ENCODE data around the gene TRIM45. TPM values are rescaled to one million over a fixed set of nuclear protein-coding genes. Genes with fewer than 3 reads are reported as not detected.
"Not testable (repeated sequence)": the region's sequence is repeated elsewhere in the genome, so short reads cannot be mapped to it uniquely, and the experiment has no call there.

TRIM45 gene
- total RNA-seq = 0.90 and 2.1 TPM in 2 replicates

- peak; percentile 87 to 97 for DNase-seq (ENCODE audit: low read depth in 2 of 2)
Measured at GRCh38 chr1:117121589-117122329, at the start of gene TRIM45. Gene TRIM45, minus strand, starts transcription at chr1:117121749. Its CDS starts 548 bp downstream, at chr1:117121201.

GRCh38 chr1:117169871-117170596, 48.5 kb upstream of the TRIM45 start:
- no peak for DNase-seq (ENCODE audit: low read depth in 2 of 2)

- DNase-seq (ENCODE audit: low read depth in 2 of 2) = no peak
Measured at GRCh38 chr1:117167402-117167801, 45.9 kb upstream of the TRIM45 start.

GRCh38 chr1:117166076-117166475, 44.5 kb upstream of the TRIM45 start:
- no peak for DNase-seq (ENCODE audit: low read depth in 2 of 2)

- DNase-seq (ENCODE audit: low read depth in 2 of 2) = no peak
Measured at GRCh38 chr1:117164209-117164608, 42.7 kb upstream of the TRIM45 start.

- no peak for DNase-seq (ENCODE audit: low read depth in 2 of 2)
Measured at GRCh38 chr1:117162816-117163215, 41.3 kb upstream of the TRIM45 start.

GRCh38 chr1:117161887-117162286, 40.3 kb upstream of the TRIM45 start:
- DNase-seq (ENCODE audit: low read depth in 2 of 2) = no peak

GRCh38 chr1:117151305-117151704, 29.8 kb upstream of the TRIM45 start:
- DNase-seq (ENCODE audit: low read depth in 2 of 2) = not testable (repeated sequence)

GRCh38 chr1:117150316-117150715, 28.8 kb upstream of the TRIM45 start:
- DNase-seq (ENCODE audit: low read depth in 2 of 2) = peak in 1 of 2 donors; percentile 28

GRCh38 chr1:117147856-117148588, 26.5 kb upstream of the TRIM45 start:
- no peak for DNase-seq (ENCODE audit: low read depth in 2 of 2)

- no peak for DNase-seq (ENCODE audit: low read depth in 2 of 2)
Measured at GRCh38 chr1:117147341-117147831, 25.8 kb upstream of the TRIM45 start.

- DNase-seq (ENCODE audit: low read depth in 2 of 2) = peak in 1 of 2 donors; percentile 66
Measured at GRCh38 chr1:117146575-117147340, 25.2 kb upstream of the TRIM45 start.

- no peak for DNase-seq (ENCODE audit: low read depth in 2 of 2)
Measured at GRCh38 chr1:117146072-117146471, 24.5 kb upstream of the TRIM45 start.

GRCh38 chr1:117143871-117144270, 22.3 kb upstream of the TRIM45 start:
- DNase-seq (ENCODE audit: low read depth in 2 of 2) = no peak

- no peak for DNase-seq (ENCODE audit: low read depth in 2 of 2)
Measured at GRCh38 chr1:117143172-117143571, 21.6 kb upstream of the TRIM45 start.

GRCh38 chr1:117142200-117142599, 20.7 kb upstream of the TRIM45 start:
- no peak for DNase-seq (ENCODE audit: low read depth in 2 of 2)

GRCh38 chr1:117138561-117138960, 17.0 kb upstream of the TRIM45 start:
- no peak for DNase-seq (ENCODE audit: low read depth in 2 of 2)

- DNase-seq (ENCODE audit: low read depth in 2 of 2) = no peak
Measured at GRCh38 chr1:117138106-117138505, 16.6 kb upstream of the TRIM45 start.

- no peak for DNase-seq (ENCODE audit: low read depth in 2 of 2)
Measured at GRCh38 chr1:117137281-117137855, 15.8 kb upstream of the TRIM45 start.

- DNase-seq (ENCODE audit: low read depth in 2 of 2) = no peak
Measured at GRCh38 chr1:117136749-117137148, 15.2 kb upstream of the TRIM45 start.

GRCh38 chr1:117135329-117135728, 13.8 kb upstream of the TRIM45 start:
- DNase-seq (ENCODE audit: low read depth in 2 of 2) = no peak
